Measurements from ENCODE around the gene OR8B3.
"Not testable (repeated sequence)": the region's sequence is repeated elsewhere in the genome, so short reads cannot be mapped to it uniquely, and the experiment has no call there.

OR8B3 gene

DNA sequence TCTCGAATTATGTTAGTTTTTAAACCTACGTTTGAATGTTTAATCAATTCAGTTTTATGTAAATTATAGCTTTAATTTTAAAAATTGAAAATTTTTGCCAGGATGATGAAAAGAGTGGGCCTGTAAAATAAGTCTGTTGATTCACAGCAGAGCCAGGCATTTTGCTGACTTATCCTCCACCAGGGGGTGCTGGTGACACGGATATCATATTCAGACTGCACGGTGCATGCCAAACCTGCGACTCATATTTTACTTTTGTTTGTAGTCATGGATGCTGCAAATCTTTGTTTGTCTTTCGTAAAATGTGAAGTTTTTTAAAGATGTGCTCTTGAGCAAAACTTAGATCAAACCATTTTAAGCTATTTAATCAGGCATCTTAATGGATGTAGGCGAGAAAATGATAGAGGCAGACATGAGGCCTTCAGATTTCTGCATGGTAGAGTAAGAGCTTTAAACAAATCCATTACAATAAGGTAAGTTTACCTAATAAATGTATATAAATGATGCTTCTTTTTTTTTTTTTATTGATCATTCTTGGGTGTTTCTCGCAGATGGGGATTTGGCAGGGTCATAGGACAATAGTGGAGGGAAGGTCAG, 3.6 kb upstream of the OR8B3 start:
- H3K4me3 ChIP-seq (ENCODE audit: low read length in 2 of 2) = no peak overlapping the region
- no peak overlapping the region for H3K27ac ChIP-seq (replicated peaks; ENCODE audit: low read length)
- no peak overlapping the region for H2BK15ac ChIP-seq (ENCODE audit: low read length)
- H3K4ac ChIP-seq (ENCODE audit: low read length) = no peak overlapping the region
- H3K9ac ChIP-seq (ENCODE audit: low read depth, low read length, poor library complexity) = no peak overlapping the region
- no peaks in the 10 kb centered on the region for H3K36me3 ChIP-seq (replicated peaks in 1 of 2; ENCODE audit: control insufficient read depth in 2 of 2, insufficient read depth in 2 of 2, low read length in 2 of 2)
- no peak overlapping the region for H3K23ac ChIP-seq (ENCODE audit: low read depth, low read length, poor library complexity)
- no peak overlapping the region for H3K4me2 ChIP-seq (ENCODE audit: insufficient read depth, low read length, poor library complexity, severe bottlenecking)
- H2BK120ac ChIP-seq (ENCODE audit: low read depth, low read length) = no peak overlapping the region
- H3K4me1 ChIP-seq (ENCODE audit: control insufficient read depth in 2 of 2, insufficient read depth in 1 of 2, low read depth in 1 of 2, low read length in 2 of 2) = peaks cover 0 to 2% of the 10 kb centered on the region in 2 donors
- H2BK12ac ChIP-seq (ENCODE audit: low read length) = no peak overlapping the region
- H3K9me3 ChIP-seq (replicated peaks in 1 of 2; ENCODE audit: control insufficient read depth in 2 of 2, insufficient read depth in 1 of 2, low read depth in 1 of 2, low read length in 2 of 2) = peaks cover 0 to 4% of the 10 kb centered on the region in 2 donors
- DNase-seq (ENCODE audit: low spot score) = peak; percentile 30
- no peak overlapping the region for H4K8ac ChIP-seq (ENCODE audit: low read depth, low read length)
- no peak overlapping the region for H2AK5ac ChIP-seq (ENCODE audit: low read depth, low read length)
- no peak overlapping the region for H3K14ac ChIP-seq (ENCODE audit: low read length)
- no peak overlapping the region for H2AFZ ChIP-seq (ENCODE audit: low read length)
- H3K18ac ChIP-seq (ENCODE audit: low read length) = no peak overlapping the region
- no peaks in the 10 kb centered on the region for H3K79me1 ChIP-seq (ENCODE audit: low read depth, low read length)
- H3K27me3 ChIP-seq (ENCODE audit: control insufficient read depth in 3 of 3, insufficient read depth in 3 of 3, low read depth in 1 of 3, low read length in 3 of 3) = no peaks in the 10 kb centered on the region
- no peak overlapping the region for H2BK5ac ChIP-seq (ENCODE audit: low read length)
- H4K91ac ChIP-seq (ENCODE audit: low read depth, low read length, poor library complexity) = no peak overlapping the region
- no CpG with 5 or more reads among the region's 8 CpGs for WGBS, 2 donors (ENCODE audit: extremely low coverage in 2 of 2, insufficient read length in 2 of 2, insufficient replicate concordance in 1 of 2)

DNA sequence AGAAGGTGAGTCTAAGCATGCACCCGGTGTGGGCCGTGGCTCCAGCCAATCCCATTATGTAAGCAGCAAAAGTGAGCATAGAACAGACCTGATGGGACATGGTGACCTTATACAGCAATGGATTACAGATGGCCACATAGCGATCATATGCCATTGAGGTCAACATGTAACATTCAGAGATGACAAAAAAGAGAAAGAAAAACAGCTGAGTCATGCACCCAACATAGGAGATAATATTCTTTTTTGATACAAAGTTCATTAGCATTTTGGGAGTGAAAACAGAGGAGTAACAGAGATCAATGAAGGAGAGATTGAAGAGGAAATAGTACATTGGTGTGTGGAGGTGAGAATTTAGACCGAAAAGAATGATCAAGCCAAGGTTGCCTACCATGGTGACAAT, 2.0 kb downstream of the OR8B3 start:
- no CpG with 5 or more reads among the region's 4 CpGs for WGBS, 2 donors (ENCODE audit: extremely low coverage in 2 of 2, insufficient read length in 2 of 2, insufficient replicate concordance in 1 of 2)
- H3K4me1 ChIP-seq (ENCODE audit: control insufficient read depth in 2 of 2, insufficient read depth in 1 of 2, low read depth in 1 of 2, low read length in 2 of 2); H3K23ac ChIP-seq (ENCODE audit: low read depth, low read length, poor library complexity); H2BK5ac ChIP-seq (ENCODE audit: low read length); H2BK120ac ChIP-seq (ENCODE audit: low read depth, low read length); H3K9me3 ChIP-seq (replicated peaks in 1 of 2; ENCODE audit: control insufficient read depth in 2 of 2, insufficient read depth in 1 of 2, low read depth in 1 of 2, low read length in 2 of 2); H4K8ac ChIP-seq (ENCODE audit: low read depth, low read length); H3K4me2 ChIP-seq (ENCODE audit: insufficient read depth, low read length, poor library complexity, severe bottlenecking); H3K4ac ChIP-seq (ENCODE audit: low read length); H3K18ac ChIP-seq (ENCODE audit: low read length); H3K36me3 ChIP-seq (replicated peaks in 1 of 2; ENCODE audit: control insufficient read depth in 2 of 2, insufficient read depth in 2 of 2, low read length in 2 of 2); H3K9ac ChIP-seq (ENCODE audit: low read depth, low read length, poor library complexity); H2AFZ ChIP-seq (ENCODE audit: low read length); H3K27ac ChIP-seq (replicated peaks; ENCODE audit: low read length); H4K91ac ChIP-seq (ENCODE audit: low read depth, low read length, poor library complexity); H2BK15ac ChIP-seq (ENCODE audit: low read length); H3K14ac ChIP-seq (ENCODE audit: low read length); H2BK12ac ChIP-seq (ENCODE audit: low read length); H2AK5ac ChIP-seq (ENCODE audit: low read depth, low read length); DNase-seq (ENCODE audit: low spot score); H3K27me3 ChIP-seq (ENCODE audit: control insufficient read depth in 3 of 3, insufficient read depth in 3 of 3, low read depth in 1 of 3, low read length in 3 of 3); H3K79me1 ChIP-seq (ENCODE audit: low read depth, low read length); H3K4me3 ChIP-seq (ENCODE audit: low read length in 2 of 2): not testable (repeated sequence)

DNA sequence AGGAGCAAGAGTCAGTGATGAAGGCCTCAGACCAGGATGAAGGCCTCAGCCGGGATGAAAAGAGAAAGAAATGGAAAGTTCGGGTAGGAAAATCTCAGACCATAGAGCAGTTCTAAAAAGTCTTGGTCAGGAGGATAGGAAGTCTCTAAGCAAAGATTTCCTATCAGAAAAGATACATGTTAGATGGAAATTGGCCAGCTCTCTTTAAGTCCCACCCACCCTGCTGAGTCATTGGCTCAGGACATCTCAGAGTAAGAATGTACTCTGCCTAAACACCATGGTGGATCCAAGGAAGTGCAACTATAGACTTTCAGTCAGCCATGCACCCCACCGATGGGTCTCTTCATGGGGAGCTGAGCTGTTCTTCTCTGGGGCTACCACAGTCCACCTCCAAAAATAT, 4.4 kb downstream of the OR8B3 start:
- H3K27ac ChIP-seq (replicated peaks; ENCODE audit: low read length) = no peak overlapping the region
- no peak overlapping the region for H3K14ac ChIP-seq (ENCODE audit: low read length)
- no peak overlapping the region for H3K9ac ChIP-seq (ENCODE audit: low read depth, low read length, poor library complexity)
- H3K4me2 ChIP-seq (ENCODE audit: insufficient read depth, low read length, poor library complexity, severe bottlenecking) = no peak overlapping the region
- no peak overlapping the region for H2AFZ ChIP-seq (ENCODE audit: low read length)
- no peak for DNase-seq (ENCODE audit: low spot score)
- H3K18ac ChIP-seq (ENCODE audit: low read length) = no peak overlapping the region
- no peaks in the 10 kb centered on the region for H3K9me3 ChIP-seq (replicated peaks in 1 of 2; ENCODE audit: control insufficient read depth in 2 of 2, insufficient read depth in 1 of 2, low read depth in 1 of 2, low read length in 2 of 2)
- no peak overlapping the region for H4K8ac ChIP-seq (ENCODE audit: low read depth, low read length)
- H2BK120ac ChIP-seq (ENCODE audit: low read depth, low read length) = no peak overlapping the region
- no peak overlapping the region for H2BK15ac ChIP-seq (ENCODE audit: low read length)
- H3K79me1 ChIP-seq (ENCODE audit: low read depth, low read length) = no peaks in the 10 kb centered on the region
- H2BK12ac ChIP-seq (ENCODE audit: low read length) = no peak overlapping the region
- H3K36me3 ChIP-seq (replicated peaks in 1 of 2; ENCODE audit: control insufficient read depth in 2 of 2, insufficient read depth in 2 of 2, low read length in 2 of 2) = no peaks in the 10 kb centered on the region
- H2BK5ac ChIP-seq (ENCODE audit: low read length) = no peak overlapping the region
- peaks cover 0 to 3% of the 10 kb centered on the region in 2 donors for H3K4me1 ChIP-seq (ENCODE audit: control insufficient read depth in 2 of 2, insufficient read depth in 1 of 2, low read depth in 1 of 2, low read length in 2 of 2)
- H3K4ac ChIP-seq (ENCODE audit: low read length) = no peak overlapping the region
- H2AK5ac ChIP-seq (ENCODE audit: low read depth, low read length) = no peak overlapping the region
- WGBS, 2 donors (ENCODE audit: extremely low coverage in 2 of 2, insufficient read length in 2 of 2, insufficient replicate concordance in 1 of 2) = no CpG with 5 or more reads among the region's 3 CpGs
- no peak overlapping the region for H3K4me3 ChIP-seq (ENCODE audit: low read length in 2 of 2)
- no peaks in the 10 kb centered on the region for H3K27me3 ChIP-seq (ENCODE audit: control insufficient read depth in 3 of 3, insufficient read depth in 3 of 3, low read depth in 1 of 3, low read length in 3 of 3)
- H3K23ac ChIP-seq (ENCODE audit: low read depth, low read length, poor library complexity) = no peak overlapping the region
- H4K91ac ChIP-seq (ENCODE audit: low read depth, low read length, poor library complexity) = no peak overlapping the region

DNA sequence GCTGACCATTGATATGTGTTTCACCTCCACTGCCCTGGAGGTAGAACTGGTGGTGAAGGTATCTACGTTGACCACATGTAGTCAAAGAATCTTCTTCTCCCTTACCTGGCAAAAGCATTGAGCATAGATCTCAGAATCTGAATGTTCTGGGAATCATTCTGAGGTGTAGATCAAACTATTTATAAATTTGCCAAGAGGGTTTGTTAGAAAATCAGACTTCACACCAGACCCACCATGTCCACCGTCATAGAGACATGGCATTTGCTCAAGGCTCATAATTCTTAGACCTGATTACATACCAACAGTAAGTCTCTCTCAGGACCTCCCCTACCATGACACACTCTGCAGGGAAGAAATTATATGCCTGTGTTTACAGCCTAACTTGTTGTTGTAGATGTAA, 14.4 kb downstream of the OR8B3 start, which contains the start of gene OR8B2:
OR8B2 (minus strand) TSS at position 101 of the 400 bp plus-strand sequence. CDS start 1,156 bp downstream, outside the sequence.
- no peak within 1 kb of the TSS for H4K91ac ChIP-seq (ENCODE audit: low read depth, low read length, poor library complexity)

More for the DNA sequence above, 14.4 kb downstream of the OR8B3 start, which contains the start of gene OR8B2:
- H2BK15ac ChIP-seq (ENCODE audit: low read length) = no peak within 1 kb of the TSS
- H2AK5ac ChIP-seq (ENCODE audit: low read depth, low read length) = no peak within 1 kb of the TSS
- no peaks in the 10 kb centered on the region for H3K79me1 ChIP-seq (ENCODE audit: low read depth, low read length)
- no peaks in the 10 kb centered on the region for H3K4me1 ChIP-seq (ENCODE audit: control insufficient read depth in 2 of 2, insufficient read depth in 1 of 2, low read depth in 1 of 2, low read length in 2 of 2)
- H3K23ac ChIP-seq (ENCODE audit: low read depth, low read length, poor library complexity) = no peak within 1 kb of the TSS
- no peak within 1 kb of the TSS for H3K9ac ChIP-seq (ENCODE audit: low read depth, low read length, poor library complexity)
- WGBS, 2 donors (ENCODE audit: extremely low coverage in 2 of 2, insufficient read length in 2 of 2, insufficient replicate concordance in 1 of 2) = no CpG with 5 or more reads among the region's 2 CpGs
- DNase-seq (ENCODE audit: low spot score) = no peak
- no peak within 1 kb of the TSS for H2BK5ac ChIP-seq (ENCODE audit: low read length)
- H3K4me2 ChIP-seq (ENCODE audit: insufficient read depth, low read length, poor library complexity, severe bottlenecking) = no peak within 1 kb of the TSS
- H3K27me3 ChIP-seq (ENCODE audit: control insufficient read depth in 3 of 3, insufficient read depth in 3 of 3, low read depth in 1 of 3, low read length in 3 of 3) = no peaks in the 10 kb centered on the region
- H2BK12ac ChIP-seq (ENCODE audit: low read length) = no peak within 1 kb of the TSS
- no peaks in the 10 kb centered on the region for H3K36me3 ChIP-seq (replicated peaks in 1 of 2; ENCODE audit: control insufficient read depth in 2 of 2, insufficient read depth in 2 of 2, low read length in 2 of 2)
- no peak within 1 kb of the TSS for H3K14ac ChIP-seq (ENCODE audit: low read length)
- H3K4me3 ChIP-seq (ENCODE audit: low read length in 2 of 2) = no peak within 1 kb of the TSS
- H2AFZ ChIP-seq (ENCODE audit: low read length) = no peak within 1 kb of the TSS
- H4K8ac ChIP-seq (ENCODE audit: low read depth, low read length) = no peak within 1 kb of the TSS
- no peaks in the 10 kb centered on the region for H3K9me3 ChIP-seq (replicated peaks in 1 of 2; ENCODE audit: control insufficient read depth in 2 of 2, insufficient read depth in 1 of 2, low read depth in 1 of 2, low read length in 2 of 2)
- no peak within 1 kb of the TSS for H3K27ac ChIP-seq (replicated peaks; ENCODE audit: low read length)
- H3K4ac ChIP-seq (ENCODE audit: low read length) = no peak within 1 kb of the TSS
- no peak within 1 kb of the TSS for H2BK120ac ChIP-seq (ENCODE audit: low read depth, low read length)
- no peak within 1 kb of the TSS for H3K18ac ChIP-seq (ENCODE audit: low read length)
